ENCODE data around the gene SLC30A2. TPM values are rescaled to one million over a fixed set of nuclear protein-coding genes. Genes with fewer than 3 reads are reported as not detected.

SLC30A2 gene
- total RNA-seq, 6 donors from 2014 or later: 0.09 to 0.27 (median 0.15) TPM; not detected in 3

- ATAC-seq (ENCODE audit: low FRiP score in 2 of 2): no peak
- Histone ChIP-seq H3K36me3 (peaks cover 0 to 20% (median 12%) of the 10 kb centered on the region in 4 donors), H3K9me3 (no peaks in the 10 kb centered on the region), H3K4me3 (peak overlapping the region in 2 of 4 donors; percentile 4 to 25), H3K27ac (peak overlapping the region in 2 of 4 donors; percentile 28 to 59), H3K4me1 (peaks cover 0 to 14% (median 4%) of the 10 kb centered on the region in 4 donors), H3K27me3 (no peaks in the 10 kb centered on the region)
- DNase-seq: peak in 1 of 2 donors; percentile 37
- 46 to 62% methylated on average over 15 of the region's 15 CpGs for WGBS, 2 donors
- TF ChIP-seq POLR2AphosphoS5 (IDR thresholded peaks at IDR 0.05): no peak
- TF ChIP-seq, protein P1, sequence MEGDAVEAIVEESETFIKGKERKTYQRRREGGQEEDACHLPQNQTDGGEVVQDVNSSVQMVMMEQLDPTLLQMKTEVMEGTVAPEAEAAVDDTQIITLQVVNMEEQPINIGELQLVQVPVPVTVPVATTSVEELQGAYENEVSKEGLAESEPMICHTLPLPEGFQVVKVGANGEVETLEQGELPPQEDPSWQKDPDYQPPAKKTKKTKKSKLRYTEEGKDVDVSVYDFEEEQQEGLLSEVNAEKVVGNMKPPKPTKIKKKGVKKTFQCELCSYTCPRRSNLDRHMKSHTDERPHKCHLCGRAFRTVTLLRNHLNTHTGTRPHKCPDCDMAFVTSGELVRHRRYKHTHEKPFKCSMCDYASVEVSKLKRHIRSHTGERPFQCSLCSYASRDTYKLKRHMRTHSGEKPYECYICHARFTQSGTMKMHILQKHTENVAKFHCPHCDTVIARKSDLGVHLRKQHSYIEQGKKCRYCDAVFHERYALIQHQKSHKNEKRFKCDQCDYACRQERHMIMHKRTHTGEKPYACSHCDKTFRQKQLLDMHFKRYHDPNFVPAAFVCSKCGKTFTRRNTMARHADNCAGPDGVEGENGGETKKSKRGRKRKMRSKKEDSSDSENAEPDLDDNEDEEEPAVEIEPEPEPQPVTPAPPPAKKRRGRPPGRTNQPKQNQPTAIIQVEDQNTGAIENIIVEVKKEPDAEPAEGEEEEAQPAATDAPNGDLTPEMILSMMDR (IDR thresholded peaks at IDR 0.05): no peak
- no peak for TF ChIP-seq POLR2A (IDR thresholded peaks at IDR 0.05)
- TF ChIP-seq EP300 (IDR thresholded peaks at IDR 0.05): no peak
These were observed 55.1 kb downstream of the SLC30A2 start for GRCh38 chr1:25990702-25991395.

- Histone ChIP-seq H3K27me3 (no peaks in the 10 kb centered on the region), H3K4me1 (peaks cover 0 to 14% (median 4%) of the 10 kb centered on the region in 4 donors), H3K27ac (peak overlapping the region in 2 of 4 donors; percentile 28 to 59), H3K4me3 (peak overlapping the region in 2 of 4 donors; percentile 4 to 25), H3K9me3 (no peaks in the 10 kb centered on the region), H3K36me3 (peaks cover 0 to 26% (median 14%) of the 10 kb centered on the region in 4 donors)
- TF ChIP-seq EP300 (IDR thresholded peaks at IDR 0.05) (no peak), POLR2AphosphoS5 (IDR thresholded peaks at IDR 0.05) (no peak), POLR2A (IDR thresholded peaks at IDR 0.05) (no peak)
- TF ChIP-seq, protein P1 (IDR thresholded peaks at IDR 0.05): no peak
- WGBS, 2 donors: 60 to 74% methylated on average over 6 of the region's 6 CpGs
- no peak for ATAC-seq (ENCODE audit: low FRiP score in 2 of 2)
- DNase-seq: no peak
These were observed 55.7 kb downstream of the SLC30A2 start for GRCh38 chr1:25990251-25990650.

GRCh38 chr1:25989440-25990234 is 56.3 kb downstream of the SLC30A2 start:
- TF ChIP-seq POLR2A (IDR thresholded peaks at IDR 0.05) (no peak), EP300 (IDR thresholded peaks at IDR 0.05) (no peak), POLR2AphosphoS5 (IDR thresholded peaks at IDR 0.05) (no peak)
- TF ChIP-seq, protein P1 (IDR thresholded peaks at IDR 0.05): no peak
- ATAC-seq (ENCODE audit: low FRiP score in 2 of 2): no peak

GRCh38 chr1:25987951-25988350 is 58.0 kb downstream of the SLC30A2 start:
- Histone ChIP-seq H3K27me3 (no peaks in the 10 kb centered on the region), H3K9me3 (no peaks in the 10 kb centered on the region), H3K27ac (no peak overlapping the region), H3K4me3 (no peak overlapping the region), H3K4me1 (peaks cover 0 to 14% (median 4%) of the 10 kb centered on the region in 4 donors), H3K36me3 (peaks cover 4 to 45% (median 29%) of the 10 kb centered on the region in 4 donors)
- TF ChIP-seq EP300 (IDR thresholded peaks at IDR 0.05): no peak
- TF ChIP-seq POLR2A (IDR thresholded peaks at IDR 0.05): no peak
- TF ChIP-seq, protein P1 (IDR thresholded peaks at IDR 0.05): no peak
- TF ChIP-seq POLR2AphosphoS5 (IDR thresholded peaks at IDR 0.05): no peak
- no peak for DNase-seq
- WGBS, 2 donors: 91 to 96% methylated on average over 2 of the region's 2 CpGs
- no peak for ATAC-seq (ENCODE audit: low FRiP score in 2 of 2)

More at GRCh38 chr1:25989440-25990234, 56.3 kb downstream of the SLC30A2 start:
- 89 to 90% methylated on average over 11 of the region's 11 CpGs for WGBS, 2 donors
- Histone ChIP-seq H3K27ac (no peak overlapping the region), H3K27me3 (no peaks in the 10 kb centered on the region), H3K4me3 (peak overlapping the region in 2 of 4 donors; percentile 4 to 25), H3K36me3 (peaks cover 0 to 31% (median 14%) of the 10 kb centered on the region in 4 donors), H3K9me3 (no peaks in the 10 kb centered on the region), H3K4me1 (peaks cover 0 to 14% (median 4%) of the 10 kb centered on the region in 4 donors)
- no peak for DNase-seq

Small RNA genes within 50 kb of the gene (small RNA-seq; reads per million reads assigned to genes)
- gene RF00283 (0 reads per million in 4 donors), gene RF00492 (0 reads per million in 4 donors)

Other genes starting within 250 kb of the SLC30A2 start
- gene SELENON, start 245.9 kb downstream of the SLC30A2 start, total RNA-seq: 10 to 100 TPM; 22.0 to 91.1 (median 60.5) TPM
- gene MTFR1L, start 226.2 kb downstream of the SLC30A2 start, total RNA-seq: 10 to 100 TPM; 43.2 to 80.7 (median 53.6) TPM
- gene AUNIP, start 186.7 kb downstream of the SLC30A2 start, total RNA-seq: 1 to 10 TPM in 1 of 6 donors, under 1 TPM in 2, not detected in 3; 0.43 to 1.1 (median 0.74) TPM
- gene PAQR7, start 170.4 kb downstream of the SLC30A2 start, total RNA-seq: 1 to 10 TPM; 1.9 to 9.6 (median 7.0) TPM
- 100 to 1,000 TPM in 1 of 6 donors, 10 to 100 TPM in 5; 38.3 to 103 (median 52.2) TPM for gene STMN1, start 139.7 kb downstream of the SLC30A2 start, total RNA-seq
- 10 to 100 TPM; 12.6 to 20.1 (median 15.1) TPM for gene PAFAH2, start 48.1 kb downstream of the SLC30A2 start, total RNA-seq
- under 1 TPM in 3 of 6 donors, not detected in 3; under 0.01 to 0.24 (median 0.20) TPM for gene EXTL1, start 24.3 kb downstream of the SLC30A2 start, total RNA-seq
- gene TRIM63, start 21.5 kb upstream of the SLC30A2 start, total RNA-seq: under 1 TPM in 3 of 6 donors, not detected in 3; 0.26 to 0.61 (median 0.34) TPM
- 10 to 100 TPM in 2 of 6 donors, 1 to 10 TPM in 4; 1.7 to 12.0 (median 8.8) TPM for gene PDIK1L, start 65.7 kb upstream of the SLC30A2 start, total RNA-seq
- 1 to 10 TPM; 1.0 to 6.7 (median 4.7) TPM for gene FAM110D, start 113.0 kb upstream of the SLC30A2 start, total RNA-seq
- gene C1orf232, start 122.8 kb upstream of the SLC30A2 start, total RNA-seq: not detected
- gene ZNF593, start 123.8 kb upstream of the SLC30A2 start, total RNA-seq: 10 to 100 TPM in 5 of 6 donors, 1 to 10 TPM in 1; 9.8 to 46.5 (median 29.2) TPM
- not detected for gene ZNF593OS, start 125.7 kb upstream of the SLC30A2 start, total RNA-seq
- 10 to 100 TPM; 20.4 to 98.5 (median 43.1) TPM for gene CNKSR1, start 131.4 kb upstream of the SLC30A2 start, total RNA-seq
- gene CATSPER4, start 144.5 kb upstream of the SLC30A2 start, total RNA-seq: not detected
- 10 to 100 TPM; 10.1 to 16.8 (median 10.7) TPM for gene CEP85, start 188.1 kb upstream of the SLC30A2 start, total RNA-seq
- gene SH3BGRL3, start 234.0 kb upstream of the SLC30A2 start, total RNA-seq: 100 to 1,000 TPM in 4 of 6 donors, 10 to 100 TPM in 2; 39.1 to 271 (median 156) TPM

Measured in upper lobe of left lung (tissue), 6 donors.